Activated naive CD4-positive, alpha-beta T cell treated with anti-CD3 and anti-CD28 coated beads, Interleukin-2, amount 50 U/mL, for 16 hours (primary cell): ENCODE measurements around the gene NELFE.
"Not testable (repeated sequence)": the region's sequence is repeated elsewhere in the genome, so short reads cannot be mapped to it uniquely, and the experiment has no call there.

Experiments used
- DNase-seq: peaks from one replicate; pipeline ENCODE4 v3.0.0-alpha.2; 2020

The NELFE gene

GRCh38 chr6:31958741-31959739 is at the start of gene NELFE, which contains the start of gene SKIC2:
Gene NELFE (minus strand): TSS chr6:31958971. CDS start chr6:31958446, 525 bp downstream.
Gene SKIC2 (plus strand): TSS chr6:31959175. CDS start chr6:31959193, 18 bp downstream.
- peak; percentile 98 for DNase-seq

- DNase-seq, result not testable (repeated sequence)
Measured at GRCh38 chr6:32008037-32008436, 49.3 kb upstream of the NELFE start.

GRCh38 chr6:32007086-32007485 is 48.3 kb upstream of the NELFE start:
- peak; percentile 3 for DNase-seq

GRCh38 chr6:32005991-32006529 is 47.3 kb upstream of the NELFE start:
- DNase-seq, result peak; percentile 1

GRCh38 chr6:32005538-32005880 is 46.7 kb upstream of the NELFE start:
- DNase-seq, result peak; percentile 3

GRCh38 chr6:32004864-32005537 is 46.2 kb upstream of the NELFE start:
- DNase-seq, result peak; percentile 3

GRCh38 chr6:32004393-32004792 is 45.6 kb upstream of the NELFE start:
- not testable (repeated sequence) for DNase-seq

GRCh38 chr6:32003301-32003700 is 44.5 kb upstream of the NELFE start:
- not testable (repeated sequence) for DNase-seq

GRCh38 chr6:32002546-32003268 is 43.9 kb upstream of the NELFE start:
- not testable (repeated sequence) for DNase-seq

GRCh38 chr6:31996385-31996784 is 37.6 kb upstream of the NELFE start:
- DNase-seq, result not testable (repeated sequence)

- not testable (repeated sequence) for DNase-seq
Measured at GRCh38 chr6:31994421-31994820, 35.6 kb upstream of the NELFE start.

GRCh38 chr6:31989363-31989762 is 30.6 kb upstream of the NELFE start:
- DNase-seq, result not testable (repeated sequence)

GRCh38 chr6:31981744-31982143 is 23.0 kb upstream of the NELFE start, which contains the start of gene C4A:
Gene C4A (plus strand): TSS chr6:31982057. CDS start chr6:31982108, 51 bp downstream.
- not testable (repeated sequence) for DNase-seq

GRCh38 chr6:31980998-31981397 is 22.2 kb upstream of the NELFE start:
- DNase-seq, result not testable (repeated sequence)

- not testable (repeated sequence) for DNase-seq
Measured at GRCh38 chr6:31980195-31980876, 21.6 kb upstream of the NELFE start.

- no peak for DNase-seq
Measured at GRCh38 chr6:31979238-31979898, 20.6 kb upstream of the NELFE start.

GRCh38 chr6:31978831-31979230 is 20.1 kb upstream of the NELFE start:
- DNase-seq, result no peak

GRCh38 chr6:31977816-31978431 is 19.2 kb upstream of the NELFE start:
- no peak for DNase-seq

GRCh38 chr6:31976065-31976464 is 17.3 kb upstream of the NELFE start:
- DNase-seq, result not testable (repeated sequence)

- no peak for DNase-seq
Measured at GRCh38 chr6:31972709-31973350, 14.1 kb upstream of the NELFE start.
